H1 (cell line): ENCODE data around the gene SLC15A1.

Experiments
- CTCF ChIP-seq, 3 experiments: IDR thresholded peaks; 1 replicate in 2 of 3; 2 replicates in 1 of 3; pipeline versions ENCODE4 v1.5.1 to v1.6.1; 2011; ENCODE audit warnings: low read length in 3 of 3, mild to moderate bottlenecking in 3 of 3, inconsistent platforms in 2 of 3, low read depth in 1 of 3, moderate library complexity in 1 of 3; ENCODE audit not compliant: insufficient read depth in 1 of 3; ENCODE audit errors: control extremely low read depth in 1 of 3
- EP300 ChIP-seq, 2 experiments: IDR thresholded peaks; 1 replicate in 1 of 2; 2 replicates in 1 of 2; pipeline ENCODE4 v1.6.1; 2011 to 2012; ENCODE audit warnings: low read depth in 2 of 2, low read length in 2 of 2, mild to moderate bottlenecking in 2 of 2, borderline replicate concordance in 1 of 2, inconsistent platforms in 1 of 2, moderate library complexity in 1 of 2
- EZH2 ChIP-seq: fragments of 200-600 bp; sonication (generic); IDR thresholded peaks from 2 replicates; pipeline ENCODE4 v1.7.1; 2012; ENCODE audit warnings: low read depth, mild to moderate bottlenecking, moderate library complexity, low read length, inconsistent platforms; ENCODE audit not compliant: severe bottlenecking
- POLR2AphosphoS5 ChIP-seq: IDR thresholded peaks from 2 replicates; pipeline ENCODE4 v1.6.1; 2011; ENCODE audit warnings: low read depth, low read length
- SIRT6 ChIP-seq: IDR thresholded peaks from one replicate; pipeline ENCODE4 v1.7.1; 2012; ENCODE audit warnings: low read length, inconsistent platforms
- TBP ChIP-seq: IDR thresholded peaks from 2 replicates; pipeline ENCODE4 v1.6.1; 2011; ENCODE audit warnings: low read depth, low read length, improper control_type of control experiment
- YY1 ChIP-seq: IDR thresholded peaks from 2 replicates; pipeline ENCODE4 v1.6.1; 2011; ENCODE audit warnings: low read depth, mild to moderate bottlenecking, low read length

- TF ChIP-seq SIRT6: no peak
- TF ChIP-seq YY1: no peak
- no peak for TF ChIP-seq POLR2AphosphoS5
- TF ChIP-seq EZH2: no peak
- no peak for TF ChIP-seq TBP
- no peak for TF ChIP-seq EP300 (IDR thresholded peaks at IDR 0.05; ENCODE audit: borderline replicate concordance in 1 of 2, low read depth in 2 of 2, low read length in 2 of 2)
- TF ChIP-seq CTCF (IDR thresholded peaks at IDR 0.05; ENCODE audit: control extremely low read depth in 1 of 3, insufficient read depth in 1 of 3, low read depth in 1 of 3, low read length in 3 of 3): no peak
These were observed 3.0 kb downstream of the SLC15A1 start for GRCh38 chr13:98749501-98749900.
